ENCODE data around the gene GLDC. TPM values are rescaled to one million over a fixed set of nuclear protein-coding genes. Genes with fewer than 3 reads are reported as not detected.

Gene GLDC
- total RNA-seq, 4 donors from 2014 or later: 1.7 to 15.1 (median 8.6) TPM

GRCh38 chr9:6671416-6671815 is 25.9 kb upstream of the GLDC start:
- H3K9me3 ChIP-seq: no peaks in the 10 kb centered on the region
- no peak overlapping the region for H3K4me3 ChIP-seq (replicated peaks in 1 of 3)
- WGBS, 2 donors: 83 to 86% methylated on average over 4 of the region's 4 CpGs
- no peak overlapping the region for H3K27ac ChIP-seq
- DNase-seq: no peak
- no peaks in the 10 kb centered on the region for H3K4me1 ChIP-seq
- no peak for TF ChIP-seq CTCF (IDR thresholded peaks at IDR 0.05)
- TF ChIP-seq POLR2A (IDR thresholded peaks at IDR 0.05): no peak
- intact Hi-C loops (cut with DNase I): no loop called here
- no peaks in the 10 kb centered on the region for H3K36me3 ChIP-seq
- H3K27me3 ChIP-seq: no peaks in the 10 kb centered on the region

GRCh38 chr9:6669881-6670280 is 24.4 kb upstream of the GLDC start:
- no peak overlapping the region for H3K4me3 ChIP-seq (replicated peaks in 1 of 3)
- H3K27ac ChIP-seq: no peak overlapping the region
- DNase-seq: no peak
- no peaks in the 10 kb centered on the region for H3K9me3 ChIP-seq
- intact Hi-C loops (cut with DNase I): loop anchor here (10.0 kb wide), 2 partner anchors 85 to 315 kb away; no protein-coding TSS in a partner anchor
- no peak for TF ChIP-seq CTCF (IDR thresholded peaks at IDR 0.05)
- H3K36me3 ChIP-seq: no peaks in the 10 kb centered on the region
- no peaks in the 10 kb centered on the region for H3K27me3 ChIP-seq
- 93 to 94% methylated on average over 14 of the region's 14 CpGs for WGBS, 2 donors
- H3K4me1 ChIP-seq: no peaks in the 10 kb centered on the region

GRCh38 chr9:6667633-6668280 is 22.2 kb upstream of the GLDC start:
- intact Hi-C loops (cut with DNase I): loop anchor here (10.0 kb wide), 2 partner anchors 83 to 313 kb away; no protein-coding TSS in a partner anchor
- Histone ChIP-seq H3K4me3 (replicated peaks in 1 of 3) (no peak overlapping the region), H3K27ac (no peak overlapping the region), H3K27me3 (no peaks in the 10 kb centered on the region), H3K36me3 (no peaks in the 10 kb centered on the region), H3K4me1 (no peaks in the 10 kb centered on the region), H3K9me3 (no peaks in the 10 kb centered on the region)
- 38 to 47% methylated on average over 5 of the region's 5 CpGs for WGBS, 2 donors
- no peak for DNase-seq
- TF ChIP-seq CTCF (IDR thresholded peaks at IDR 0.05): peak in 4 of 6 experiments; percentile 14 to 59 (median 58)
- TF ChIP-seq POLR2A (IDR thresholded peaks at IDR 0.05): no peak

- TF ChIP-seq CTCF (IDR thresholded peaks at IDR 0.05) (no peak), POLR2A (IDR thresholded peaks at IDR 0.05) (no peak)
- H3K27me3 ChIP-seq: no peaks in the 10 kb centered on the region
- no peaks in the 10 kb centered on the region for H3K4me1 ChIP-seq
- DNase-seq: no peak
- no peak overlapping the region for H3K27ac ChIP-seq
- intact Hi-C loops (cut with DNase I): loop anchor here (10.0 kb wide), 2 partner anchors 82 to 312 kb away; no protein-coding TSS in a partner anchor
- H3K9me3 ChIP-seq: no peaks in the 10 kb centered on the region
- 95% methylated on average over 6 of the region's 6 CpGs for WGBS, 2 donors
- H3K4me3 ChIP-seq (replicated peaks in 1 of 3): no peak overlapping the region
- H3K36me3 ChIP-seq: no peaks in the 10 kb centered on the region
Observed at GRCh38 chr9:6667080-6667479, 21.6 kb upstream of the GLDC start.

- H3K4me1 ChIP-seq: no peaks in the 10 kb centered on the region
- H3K9me3 ChIP-seq: no peaks in the 10 kb centered on the region
- H3K27ac ChIP-seq: no peak overlapping the region
- H3K27me3 ChIP-seq: no peaks in the 10 kb centered on the region
- H3K4me3 ChIP-seq (replicated peaks in 1 of 3): no peak overlapping the region
- DNase-seq: no peak
- intact Hi-C loops (cut with DNase I): loop anchor here (10.0 kb wide), 2 partner anchors 81 to 311 kb away; no protein-coding TSS in a partner anchor
- 67 to 79% methylated on average over 1 of the region's 1 CpG for WGBS, 2 donors
- no peaks in the 10 kb centered on the region for H3K36me3 ChIP-seq
- TF ChIP-seq CTCF (IDR thresholded peaks at IDR 0.05): no peak
- no peak for TF ChIP-seq POLR2A (IDR thresholded peaks at IDR 0.05)
Observed at GRCh38 chr9:6665628-6666027, 20.1 kb upstream of the GLDC start.
